ENCODE results near the gene PLS1.
"Not testable (repeated sequence)": the region's sequence is repeated elsewhere in the genome, so short reads cannot be mapped to it uniquely, and the experiment has no call there.

The PLS1 gene

GRCh38 chr3:142595141-142595540, 1.1 kb upstream of the PLS1 start:
- H3K4me3 ChIP-seq (ENCODE audit: low read depth, low read length): no peak overlapping the region

GRCh38 chr3:142595581-142595950, 627 bp upstream of the PLS1 start:
- H3K4me3 ChIP-seq (ENCODE audit: low read depth, low read length): peak overlapping the region; percentile 87

GRCh38 chr3:142596726-142597088, 514 bp downstream of the PLS1 start:
- peak overlapping the region; percentile 87 for H3K4me3 ChIP-seq (ENCODE audit: low read depth, low read length)

GRCh38 chr3:142597906-142598305, 1.7 kb downstream of the PLS1 start:
- H3K4me3 ChIP-seq (ENCODE audit: low read depth, low read length): no peak overlapping the region

DNA sequence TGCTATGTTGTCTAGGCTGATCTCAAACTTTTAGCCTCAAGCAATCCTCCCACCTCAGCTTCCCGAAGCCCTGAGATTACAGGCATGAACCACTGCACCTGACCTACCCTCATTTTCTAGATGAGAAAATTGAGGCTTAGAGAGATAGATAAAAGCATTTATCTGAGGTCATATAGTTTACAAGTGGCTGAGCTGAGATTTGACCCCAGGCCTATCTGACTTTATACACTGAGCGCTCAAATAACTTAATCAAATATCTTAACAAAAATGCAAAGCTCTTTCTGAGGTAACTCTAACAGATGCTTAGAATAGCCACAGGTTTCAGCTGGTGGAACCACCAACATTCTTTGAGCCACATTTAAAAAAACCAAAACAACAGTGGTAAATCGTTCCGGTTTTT, 5.5 kb downstream of the PLS1 start:
- no peak overlapping the region for H3K4me3 ChIP-seq (ENCODE audit: low read depth, low read length)

DNA sequence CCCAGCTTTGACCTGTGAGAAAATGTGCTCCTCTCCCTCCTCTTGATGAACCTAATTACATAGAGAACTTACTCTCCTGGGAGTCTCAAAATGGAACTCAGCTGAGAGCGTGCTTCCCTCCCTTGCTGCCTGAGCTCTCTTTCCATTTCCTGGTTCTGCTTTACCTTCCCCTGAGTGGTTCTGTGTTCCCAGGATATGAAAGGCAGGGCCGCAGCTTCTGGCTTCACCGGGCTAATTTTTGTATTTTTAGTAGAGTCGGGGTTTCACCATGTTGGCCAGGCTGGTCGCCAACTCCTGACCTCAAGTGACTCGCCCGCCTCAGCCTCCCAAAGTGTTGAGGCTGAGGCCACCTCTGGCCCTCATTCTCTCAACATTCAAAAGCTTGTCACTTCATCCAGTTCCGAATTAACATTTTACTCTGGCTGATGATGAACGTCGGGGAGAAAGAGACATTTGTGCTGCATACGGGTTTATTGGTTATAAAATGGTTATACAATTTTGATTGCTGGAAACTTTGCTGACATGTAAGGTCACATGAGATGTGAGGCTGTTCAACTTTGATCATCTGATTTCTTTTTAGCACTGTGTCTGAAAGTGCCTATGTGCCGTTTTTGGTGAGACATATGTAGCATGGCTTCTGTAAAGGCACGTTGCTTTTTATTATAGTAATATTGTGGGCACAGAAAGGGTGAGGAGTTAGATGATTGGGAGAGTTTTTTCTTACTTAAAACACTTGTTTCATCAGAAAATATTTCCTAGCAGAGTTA, 6.6 kb downstream of the PLS1 start:
- no peak overlapping the region for H3K4me3 ChIP-seq (ENCODE audit: low read depth, low read length)

DNA sequence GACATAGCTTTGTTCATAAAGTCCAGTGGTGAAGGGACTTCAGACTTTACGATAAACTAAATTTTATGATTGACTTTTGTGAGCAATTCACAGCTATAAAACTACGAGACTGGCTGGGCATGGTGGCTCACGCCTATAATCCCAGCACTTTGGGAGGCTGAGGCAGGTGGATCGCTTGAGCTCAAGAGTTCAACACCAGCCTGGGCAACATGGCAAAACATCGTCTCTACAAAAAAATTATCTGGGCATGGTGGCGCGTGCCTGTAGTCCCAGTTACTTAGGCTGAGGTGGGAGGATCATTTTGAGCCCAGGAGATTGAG, 7.2 kb downstream of the PLS1 start:
- H3K4me3 ChIP-seq (ENCODE audit: low read depth, low read length): not testable (repeated sequence)

DNA sequence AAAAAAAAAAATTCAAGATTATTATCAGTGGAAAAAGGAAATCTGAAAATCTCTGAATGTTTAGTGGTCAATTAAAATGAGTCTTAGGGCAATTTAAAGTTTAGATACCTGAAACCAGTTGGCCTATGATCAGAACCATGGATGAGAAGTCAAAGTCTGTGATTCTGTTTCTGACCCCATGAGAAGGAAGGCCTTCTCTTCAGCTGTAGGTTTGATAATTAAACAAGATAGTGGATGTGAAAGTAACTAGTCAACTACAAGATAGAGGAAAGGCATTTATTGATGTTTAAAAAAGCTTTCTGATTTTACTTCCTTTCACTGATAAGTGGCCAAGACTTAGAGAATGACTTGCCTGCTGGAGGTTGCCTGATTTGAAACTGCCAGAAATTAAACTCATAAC, 8.7 kb downstream of the PLS1 start:
- H3K4me3 ChIP-seq (ENCODE audit: low read depth, low read length): no peak overlapping the region

GRCh38 chr3:142608631-142609030, 12.4 kb downstream of the PLS1 start:
- no peak overlapping the region for H3K4me3 ChIP-seq (ENCODE audit: low read depth, low read length)

GRCh38 chr3:142609136-142609535, 12.9 kb downstream of the PLS1 start:
- H3K4me3 ChIP-seq (ENCODE audit: low read depth, low read length): no peak overlapping the region

DNA sequence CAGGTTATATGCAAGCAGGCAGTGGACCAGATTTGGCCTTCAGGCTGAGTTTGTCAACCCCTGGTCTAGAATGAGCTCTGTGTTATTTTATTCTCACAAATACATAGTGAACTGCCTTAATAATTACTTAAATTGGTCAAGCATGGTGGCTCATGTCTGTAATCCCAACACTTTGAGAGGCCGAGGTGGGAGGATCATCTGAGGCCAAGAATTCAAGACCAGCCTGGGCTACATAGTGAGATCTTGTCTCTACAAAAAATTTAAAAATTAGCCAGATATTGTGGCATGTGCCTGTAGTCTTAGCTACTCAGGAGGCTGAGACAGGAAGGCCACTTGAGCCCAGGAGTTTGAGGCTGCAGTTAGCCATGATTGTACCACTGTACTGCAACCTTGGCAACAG, 15.0 kb downstream of the PLS1 start:
- no peak overlapping the region for H3K4me3 ChIP-seq (ENCODE audit: low read depth, low read length)

DNA sequence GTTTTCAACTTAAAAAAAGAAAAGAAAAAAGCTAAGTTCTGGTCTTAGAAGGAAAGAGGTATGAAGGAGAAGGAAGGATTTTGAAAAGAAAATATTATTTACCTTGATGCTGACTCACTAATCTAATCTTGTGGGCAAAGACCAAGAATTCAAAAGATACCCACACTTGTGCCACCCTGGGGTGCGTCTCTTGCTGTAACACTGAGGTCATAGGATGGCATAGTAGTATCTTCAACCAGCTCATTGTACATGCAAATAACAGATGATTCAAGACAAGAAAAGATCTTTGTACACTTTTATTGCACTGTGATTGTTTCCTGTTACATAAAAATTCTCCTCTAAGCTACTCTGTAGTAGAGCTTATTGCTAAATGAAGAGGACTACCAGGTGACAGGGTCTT, 17.3 kb downstream of the PLS1 start:
- H3K4me3 ChIP-seq (ENCODE audit: low read depth, low read length): no peak overlapping the region

- no peak overlapping the region for H3K4me3 ChIP-seq (ENCODE audit: low read depth, low read length)
Observed at GRCh38 chr3:142614059-142614626, 17.9 kb downstream of the PLS1 start.

GRCh38 chr3:142615171-142615570, 19.0 kb downstream of the PLS1 start:
- H3K4me3 ChIP-seq (ENCODE audit: low read depth, low read length): no peak overlapping the region

- H3K4me3 ChIP-seq (ENCODE audit: low read depth, low read length): no peak overlapping the region
Observed at GRCh38 chr3:142618917-142619461, 22.8 kb downstream of the PLS1 start.

DNA sequence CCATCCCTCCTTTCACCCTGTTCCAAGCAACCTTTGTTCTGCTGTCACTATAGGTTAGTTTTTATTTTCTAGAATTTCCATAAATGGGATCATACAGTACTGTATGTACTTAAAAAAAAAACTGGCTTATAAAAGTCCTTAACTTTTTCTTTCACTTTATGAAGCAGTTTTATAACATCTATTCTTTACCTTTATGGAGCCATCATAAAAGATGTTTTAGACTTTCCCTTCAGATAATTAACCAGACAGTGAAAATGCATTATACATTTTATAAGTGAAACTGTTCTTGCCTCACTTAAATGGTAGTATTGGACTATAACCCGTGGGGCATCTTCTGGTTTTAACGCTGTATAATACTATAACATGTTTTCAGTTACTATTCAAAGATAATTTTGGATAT, 26.2 kb downstream of the PLS1 start:
- no peak overlapping the region for H3K4me3 ChIP-seq (ENCODE audit: low read depth, low read length)

DNA sequence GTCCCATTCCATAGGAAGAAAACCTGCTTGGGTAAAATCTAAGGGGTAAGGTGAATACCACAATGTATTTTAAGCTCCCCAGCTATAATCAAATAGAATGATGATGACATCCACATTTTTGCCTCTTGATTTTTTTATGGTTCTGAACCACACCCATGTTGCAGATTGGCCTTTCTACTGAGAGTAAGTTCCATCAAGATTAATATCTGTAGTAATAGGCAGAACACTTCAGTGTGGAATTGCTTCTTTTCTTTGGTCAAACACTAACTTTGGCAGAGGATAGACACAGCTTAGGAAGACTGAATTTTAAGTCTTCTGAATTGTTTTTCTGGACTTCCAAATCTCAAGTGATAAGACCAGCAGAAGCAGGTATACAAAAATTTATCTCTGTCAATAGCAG, 27.0 kb downstream of the PLS1 start:
- no peak overlapping the region for H3K4me3 ChIP-seq (ENCODE audit: low read depth, low read length)

GRCh38 chr3:142624341-142625152, 28.4 kb downstream of the PLS1 start:
- no peak overlapping the region for H3K4me3 ChIP-seq (ENCODE audit: low read depth, low read length)

DNA sequence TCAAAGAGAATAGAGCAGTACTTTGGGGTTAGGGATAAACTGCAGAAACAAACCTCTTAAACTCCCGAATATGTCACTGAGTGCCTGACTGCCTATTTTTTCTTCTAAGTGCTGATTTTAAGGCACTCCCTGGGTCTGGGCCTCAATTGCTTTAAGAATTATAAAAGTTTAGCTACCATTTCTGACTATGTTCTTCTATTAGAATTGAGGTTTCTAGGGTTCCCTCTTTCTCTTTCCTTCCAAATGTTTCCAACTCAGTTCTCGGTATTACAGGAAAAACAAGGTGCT, 28.9 kb downstream of the PLS1 start:
- H3K4me3 ChIP-seq (ENCODE audit: low read depth, low read length): no peak overlapping the region

- H3K4me3 ChIP-seq (ENCODE audit: low read depth, low read length): no peak overlapping the region
Observed at GRCh38 chr3:142626971-142627370, 30.8 kb downstream of the PLS1 start.

DNA sequence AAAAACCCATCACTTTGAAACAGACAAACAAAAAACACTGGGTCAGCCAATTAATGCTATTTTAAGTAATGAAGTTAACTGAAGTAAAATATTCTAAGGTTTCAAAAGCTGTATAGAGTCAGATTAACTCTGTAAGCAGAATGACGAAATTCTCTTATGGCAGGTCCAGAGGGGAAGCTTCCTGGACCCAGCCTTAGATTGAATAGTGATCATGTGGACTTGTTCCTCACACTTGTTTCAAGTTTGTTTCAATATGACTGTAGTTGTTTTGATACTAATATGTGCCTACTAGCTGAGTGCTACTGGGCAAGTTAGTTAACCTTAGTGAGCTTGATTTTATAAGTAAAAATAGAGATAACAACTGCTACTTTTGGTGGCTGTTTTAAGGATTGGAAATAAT, 32.6 kb downstream of the PLS1 start:
- H3K4me3 ChIP-seq (ENCODE audit: low read depth, low read length): no peak overlapping the region

DNA sequence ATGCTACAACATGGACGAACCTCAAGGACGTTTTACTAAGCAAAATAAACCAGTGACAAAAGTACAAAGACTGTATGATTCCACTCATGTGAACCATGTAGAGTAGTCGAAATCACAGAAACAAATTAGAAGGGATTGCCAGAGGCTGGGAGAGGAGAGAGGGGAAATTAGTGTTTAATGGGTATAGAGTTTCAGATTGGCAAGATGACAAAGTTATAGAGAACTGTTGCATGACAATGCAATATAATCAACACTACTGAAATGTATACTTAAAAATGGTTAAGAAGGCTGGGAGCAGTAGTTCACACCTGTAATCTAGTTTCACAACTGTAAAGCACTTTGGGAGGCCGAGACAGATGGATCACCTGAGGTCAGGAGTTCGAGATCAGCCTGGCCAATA, 36.9 kb downstream of the PLS1 start:
- no peak overlapping the region for H3K4me3 ChIP-seq (ENCODE audit: low read depth, low read length)

All from iPS-11a (cell line).